Glomerular endothelial cell (primary cell): ENCODE results near the gene SFTA2. TPM values are rescaled to one million over a fixed set of nuclear protein-coding genes. Genes with fewer than 3 reads are reported as not detected.
"Not testable (repeated sequence)": the region's sequence is repeated elsewhere in the genome, so short reads cannot be mapped to it uniquely, and the experiment has no call there.

ENCODE experiments used
- DNase-seq: peaks from one replicate; pipeline ENCODE4 v3.0.0-alpha.2; 2011; ENCODE audit warnings: low read depth, low spot score; ENCODE audit errors: extremely low read depth
- total RNA-seq: library from RNA; depleted of rRNA; stranded (reverse); fragments of >200 nt; gene quantifications from 2 replicates; pipeline ENCODE4 v1.2.3, GENCODE V29; 2015

Gene SFTA2
- total RNA-seq, 1 donor from 2014 or later, result not detected

DNA sequence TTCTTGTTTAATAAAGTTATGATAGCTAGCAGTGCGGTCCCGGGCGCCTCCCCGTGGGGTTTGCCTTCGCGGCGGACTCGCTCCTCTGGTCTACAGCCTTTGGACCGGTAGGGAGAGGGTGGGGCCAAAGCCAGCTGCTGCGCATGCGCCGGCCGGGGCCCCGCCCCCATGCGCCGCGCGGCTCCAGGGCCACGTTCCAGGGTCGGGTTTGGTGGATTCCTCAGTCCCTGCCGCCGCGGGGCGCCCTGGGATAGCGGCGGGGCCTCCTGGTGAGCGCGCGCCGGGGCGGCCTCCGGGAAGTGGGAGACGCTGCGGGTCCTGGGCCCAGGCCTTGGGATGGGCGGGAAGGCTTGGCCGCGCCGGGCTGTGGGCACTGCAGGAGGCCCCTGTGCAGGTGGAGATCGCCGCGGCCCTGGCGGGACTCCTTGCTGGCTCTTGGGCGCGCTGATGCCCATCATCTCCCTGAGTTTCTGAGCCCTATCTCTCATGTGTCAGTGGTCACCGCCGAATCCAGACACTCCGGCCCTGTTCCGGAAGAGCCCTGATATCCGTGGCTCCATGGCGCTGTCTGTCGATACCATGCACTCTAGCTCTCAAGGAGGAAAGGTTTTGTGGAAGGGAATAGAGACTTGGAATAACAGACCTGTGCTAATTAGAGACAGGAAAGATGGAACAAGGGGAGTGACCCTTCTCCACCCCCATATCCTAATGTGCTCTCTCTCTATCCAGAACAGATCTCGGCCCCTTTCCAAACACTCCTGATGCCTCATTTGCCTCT is 17.7 kb downstream of the SFTA2 start, which contains the start of gene VARS2:
TSS of gene VARS2 (plus strand) at position 163 of the 778 bp plus-strand sequence. CDS start at position 762, 599 bp downstream.
- DNase-seq, result peak; percentile 25

- DNase-seq, result no peak
Measured at GRCh38 chr6:30913721-30914075, 18.3 kb downstream of the SFTA2 start.

DNA sequence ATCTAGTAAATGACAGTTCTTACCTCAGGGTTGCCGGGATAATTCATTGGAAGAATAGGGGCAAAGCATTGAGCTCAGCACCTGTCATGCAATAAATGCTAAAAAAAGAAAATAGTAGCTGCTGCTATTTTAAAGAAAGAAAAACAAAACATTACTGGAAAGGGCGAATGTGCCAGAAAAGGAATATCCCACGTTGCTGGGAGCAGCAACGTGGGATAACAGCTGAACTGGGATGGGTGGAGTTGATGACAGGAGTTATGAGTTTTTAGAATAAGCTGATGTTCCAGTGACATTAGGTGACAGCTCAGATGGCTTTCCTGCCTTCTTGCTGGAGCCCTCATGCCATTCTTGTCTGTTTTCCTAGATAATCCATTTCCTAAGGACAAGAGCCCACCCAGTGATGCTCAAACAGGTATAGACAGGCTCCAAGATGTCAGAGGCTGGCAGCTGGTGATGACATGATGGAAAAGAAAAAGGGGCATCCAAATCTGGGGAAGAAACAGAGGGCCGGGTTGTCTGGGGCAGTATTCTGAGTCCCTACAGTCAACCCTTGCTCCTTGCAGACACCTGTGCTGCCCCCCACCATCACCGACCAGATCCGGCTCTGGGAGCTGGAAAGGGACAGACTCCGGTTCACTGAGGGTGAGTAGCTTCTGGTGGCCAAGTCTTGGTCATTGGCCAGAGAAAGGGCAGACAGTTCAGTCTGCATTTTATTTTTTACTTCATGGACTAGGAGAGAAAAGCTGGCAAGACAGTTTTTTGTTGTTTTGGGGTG is 19.0 kb downstream of the SFTA2 start:
- DNase-seq, result no peak

- DNase-seq, result not testable (repeated sequence)
Measured at GRCh38 chr6:30910473-30910872, 21.5 kb downstream of the SFTA2 start.

DNA sequence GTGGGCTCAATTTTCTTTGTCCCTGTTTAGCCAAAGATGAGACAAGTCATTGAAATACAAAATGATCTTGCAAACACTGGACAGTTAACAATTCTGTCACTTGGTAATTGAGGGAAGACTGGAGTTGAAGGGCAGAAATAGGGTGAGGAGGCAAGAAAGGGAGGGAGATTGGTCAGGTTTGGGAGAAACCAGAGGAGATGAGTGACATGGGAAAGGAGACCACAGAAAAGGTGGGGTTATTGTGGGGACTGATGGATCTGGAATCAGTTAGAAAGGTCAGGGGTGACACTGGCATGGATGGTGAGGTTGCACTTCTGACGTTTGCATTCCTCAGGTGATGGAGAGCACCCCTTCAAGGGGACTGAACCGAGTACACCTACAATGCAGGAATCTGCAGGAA is 23.3 kb downstream of the SFTA2 start:
- no peak for DNase-seq

DNA sequence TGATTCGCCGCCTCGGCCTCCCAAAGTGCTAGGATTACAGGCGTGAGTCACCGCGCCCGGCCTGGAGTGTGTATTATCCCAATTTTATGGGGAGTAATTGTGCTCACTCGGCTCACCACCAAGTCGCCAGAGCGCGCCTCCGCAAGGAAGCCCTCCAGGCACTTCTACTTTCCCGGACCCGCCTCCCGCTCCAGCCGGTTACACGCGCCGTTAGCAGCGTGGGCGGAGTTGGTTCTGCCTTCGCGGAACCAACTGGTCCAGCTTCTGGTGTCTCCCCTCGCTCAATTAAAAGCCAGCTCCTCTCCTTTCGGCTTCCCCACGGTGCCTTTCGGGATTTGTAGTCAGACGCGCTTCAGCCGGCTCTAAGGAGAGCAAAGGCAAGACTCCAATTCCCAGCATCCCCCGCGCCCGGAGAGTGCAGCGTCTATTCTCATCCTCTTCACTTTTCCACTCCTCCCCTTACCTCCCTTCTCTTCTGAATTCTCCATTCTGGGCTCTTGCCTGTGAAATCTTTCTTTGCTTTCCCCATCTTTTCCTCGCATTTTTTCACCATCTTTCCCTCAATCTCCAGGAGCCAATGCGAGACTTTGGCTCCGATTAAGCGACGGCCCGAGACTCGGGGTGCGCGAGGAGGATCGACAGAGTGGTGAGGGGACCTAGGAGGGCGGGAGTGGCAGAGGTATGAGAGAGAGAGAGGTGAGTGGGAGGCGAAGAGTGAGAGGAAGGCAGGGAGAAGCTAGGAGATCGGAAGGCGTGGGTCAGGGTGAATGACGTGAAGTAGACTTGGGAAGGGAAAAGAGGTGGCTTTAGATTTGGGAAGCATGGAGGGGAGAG is 24.0 kb downstream of the SFTA2 start, which contains the start of gene GTF2H4:
TSS of gene GTF2H4 (plus strand) at position 450 of the 834 bp plus-strand sequence.
- peak; percentile 93 for DNase-seq

DNA sequence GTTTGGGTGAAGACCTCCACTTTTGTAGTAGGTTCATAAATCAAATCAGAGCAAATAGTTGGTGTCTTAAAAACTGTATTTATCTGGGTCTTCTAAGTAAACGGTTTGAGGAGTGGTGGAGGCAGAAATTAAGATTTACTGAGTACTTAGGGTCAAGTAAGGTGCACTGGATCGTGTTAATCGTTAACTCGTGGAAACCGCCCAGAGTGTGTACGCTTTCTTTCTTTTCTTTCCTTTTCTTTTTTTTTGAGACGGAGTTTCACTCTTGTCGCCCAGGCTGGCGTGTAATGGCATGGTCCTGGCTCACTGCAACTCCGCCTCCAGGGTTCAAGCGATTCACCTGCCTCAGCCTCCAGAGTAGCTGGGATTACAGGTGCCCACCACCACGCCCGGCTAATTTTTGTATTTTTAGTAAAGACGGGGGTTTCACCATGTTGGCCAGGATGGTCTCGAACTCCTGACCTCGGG is 24.6 kb downstream of the SFTA2 start:
- not testable (repeated sequence) for DNase-seq

DNA sequence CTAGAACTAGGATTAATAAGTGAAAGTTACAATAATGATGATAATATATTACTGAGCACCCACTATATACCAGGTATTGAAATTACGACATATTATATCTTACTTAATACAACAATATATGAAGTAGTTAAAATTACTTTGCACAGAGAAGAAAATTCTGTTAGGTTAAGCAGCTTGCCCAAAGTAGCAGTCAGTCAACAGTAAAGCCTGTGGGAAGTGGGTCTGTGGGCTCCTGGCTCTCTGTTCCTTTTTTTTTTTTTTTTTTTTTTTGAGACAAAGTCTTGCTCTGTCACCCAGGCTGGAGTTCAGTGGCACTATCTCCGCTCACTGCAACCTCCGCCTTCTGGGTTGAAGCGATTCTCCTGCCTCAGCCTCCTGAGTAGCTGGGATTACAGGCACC is 28.7 kb downstream of the SFTA2 start:
- no peak for DNase-seq

DNA sequence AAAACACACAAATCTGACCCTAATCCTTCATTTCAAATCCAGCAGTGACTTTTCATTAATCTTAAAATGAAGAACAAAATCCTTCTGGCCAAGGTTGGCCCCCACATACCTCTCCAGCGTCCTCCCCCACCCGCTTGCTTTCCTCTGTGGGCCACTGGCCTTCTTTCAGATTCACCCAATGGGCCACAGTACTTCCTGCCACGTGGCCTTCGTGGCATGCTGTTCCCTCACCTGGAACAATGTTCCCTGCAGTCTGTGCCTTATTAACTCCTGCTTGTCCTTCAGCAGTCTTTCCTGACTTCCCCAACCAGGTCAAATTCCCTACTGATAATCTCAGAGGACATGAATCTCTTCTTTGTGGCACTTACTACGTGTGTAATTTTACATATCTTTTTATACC is 29.3 kb downstream of the SFTA2 start:
- no peak for DNase-seq

DNA sequence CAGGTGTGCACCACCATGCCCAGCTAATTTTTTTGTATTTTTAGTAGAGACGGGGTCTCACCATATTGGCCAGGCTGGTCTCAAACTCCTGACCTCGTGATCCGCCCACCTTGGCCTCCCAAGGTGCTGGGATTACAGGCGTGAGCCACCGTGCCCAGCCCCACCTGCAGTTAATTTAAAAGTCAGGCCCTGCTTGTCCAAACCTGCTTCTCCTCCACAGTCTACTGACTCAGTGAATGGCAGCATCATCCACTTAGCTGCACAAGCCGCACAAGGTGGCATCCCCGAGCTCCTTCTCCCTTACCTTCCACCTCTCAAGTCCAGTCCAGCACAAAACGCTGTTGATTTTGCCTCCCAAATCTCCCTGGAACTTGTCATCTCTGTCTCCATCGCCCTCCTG is 29.8 kb downstream of the SFTA2 start:
- not testable (repeated sequence) for DNase-seq

GRCh38 chr6:30901436-30901835 is 30.5 kb downstream of the SFTA2 start:
- no peak for DNase-seq

- DNase-seq, result no peak
Measured at GRCh38 chr6:30900863-30901417, 31.0 kb downstream of the SFTA2 start.

DNA sequence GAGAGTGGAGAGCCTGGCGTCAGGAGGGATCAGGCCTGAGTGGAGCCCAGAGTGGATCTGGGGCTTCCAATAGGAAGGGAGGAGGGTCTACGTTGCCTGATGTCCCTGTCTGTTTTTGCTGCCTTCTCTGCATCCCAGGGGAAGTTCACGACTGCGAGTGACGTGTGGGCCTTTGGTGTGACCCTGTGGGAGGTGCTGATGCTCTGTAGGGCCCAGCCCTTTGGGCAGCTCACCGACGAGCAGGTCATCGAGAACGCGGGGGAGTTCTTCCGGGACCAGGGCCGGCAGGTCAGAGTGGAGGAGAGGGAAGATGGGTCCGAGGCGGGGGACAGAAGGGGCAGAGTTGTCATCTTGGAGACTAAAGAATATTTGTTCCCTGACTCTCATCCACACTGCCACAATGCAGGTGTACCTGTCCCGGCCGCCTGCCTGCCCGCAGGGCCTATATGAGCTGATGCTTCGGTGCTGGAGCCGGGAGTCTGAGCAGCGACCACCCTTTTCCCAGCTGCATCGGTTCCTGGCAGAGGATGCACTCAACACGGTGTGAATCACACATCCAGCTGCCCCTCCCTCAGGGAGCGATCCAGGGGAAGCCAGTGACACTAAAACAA is 33.1 kb downstream of the SFTA2 start:
- DNase-seq, result no peak

DNA sequence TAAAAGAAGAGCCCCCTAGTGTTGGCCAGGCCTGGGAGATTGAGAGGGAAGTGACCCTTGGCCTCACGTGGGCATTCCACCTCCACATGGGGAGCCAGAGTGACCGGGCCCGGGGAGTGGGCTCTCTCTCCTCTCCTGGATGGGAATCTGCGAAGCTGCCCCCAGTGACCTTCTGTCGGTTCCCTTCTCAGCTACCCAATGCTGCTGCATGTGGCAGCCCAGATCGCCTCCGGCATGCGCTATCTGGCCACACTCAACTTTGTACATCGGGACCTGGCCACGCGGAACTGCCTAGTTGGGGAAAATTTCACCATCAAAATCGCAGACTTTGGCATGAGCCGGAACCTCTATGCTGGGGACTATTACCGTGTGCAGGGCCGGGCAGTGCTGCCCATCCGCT is 34.1 kb downstream of the SFTA2 start:
- no peak for DNase-seq

DNA sequence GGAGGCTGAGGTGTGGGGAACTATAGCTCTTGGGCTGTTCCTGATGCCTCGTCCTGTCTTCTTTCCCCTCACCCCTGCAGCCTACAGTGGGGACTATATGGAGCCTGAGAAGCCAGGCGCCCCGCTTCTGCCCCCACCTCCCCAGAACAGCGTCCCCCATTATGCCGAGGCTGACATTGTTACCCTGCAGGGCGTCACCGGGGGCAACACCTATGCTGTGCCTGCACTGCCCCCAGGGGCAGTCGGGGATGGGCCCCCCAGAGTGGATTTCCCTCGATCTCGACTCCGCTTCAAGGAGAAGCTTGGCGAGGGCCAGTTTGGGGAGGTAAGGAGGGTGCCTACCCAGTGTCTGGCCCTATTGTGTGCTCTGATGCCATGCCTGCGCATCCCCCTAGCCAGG is 35.4 kb downstream of the SFTA2 start:
- DNase-seq, result no peak

GRCh38 chr6:30895343-30895742 is 36.6 kb downstream of the SFTA2 start:
- DNase-seq, result no peak

GRCh38 chr6:30894935-30895334 is 37.0 kb downstream of the SFTA2 start:
- DNase-seq, result no peak

GRCh38 chr6:30894381-30894780 is 37.6 kb downstream of the SFTA2 start:
- DNase-seq, result no peak

- DNase-seq, result no peak
Measured at GRCh38 chr6:30893666-30894065, 38.3 kb downstream of the SFTA2 start.

DNA sequence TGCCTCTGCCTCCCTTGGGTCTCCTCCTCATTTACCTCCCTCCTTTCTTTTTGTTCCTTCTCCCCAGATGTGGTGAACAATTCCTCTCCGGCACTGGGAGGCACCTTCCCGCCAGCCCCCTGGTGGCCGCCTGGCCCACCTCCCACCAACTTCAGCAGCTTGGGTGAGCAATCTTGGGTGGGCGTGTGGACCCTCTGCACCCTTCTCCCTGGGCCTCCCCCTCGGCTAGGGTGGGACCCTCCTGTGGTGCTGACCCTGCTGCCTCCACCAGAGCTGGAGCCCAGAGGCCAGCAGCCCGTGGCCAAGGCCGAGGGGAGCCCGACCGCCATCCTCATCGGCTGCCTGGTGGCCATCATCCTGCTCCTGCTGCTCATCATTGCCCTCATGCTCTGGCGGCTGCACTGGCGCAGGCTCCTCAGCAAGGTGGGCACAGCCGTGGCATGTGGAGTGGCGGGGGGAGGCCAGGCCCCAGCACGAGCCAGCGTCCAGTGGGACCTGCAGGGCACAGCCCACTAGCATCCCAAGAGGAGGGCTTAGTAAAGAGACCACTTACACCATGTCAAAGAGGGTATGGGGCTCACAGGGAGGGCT is 38.9 kb downstream of the SFTA2 start:
- DNase-seq, result no peak
